HG03432 (cell line): Measurements from ENCODE around the gene RARB.

Experiments
- ATAC-seq: cut with Tn5 transposase; IDR thresholded peaks from one replicate; pipeline ENCODE4 v1.9.1; 2021; ENCODE audit warnings: mild to moderate bottlenecking, moderate library complexity; ENCODE audit not compliant: unreplicated experiment

Gene RARB

DNA sequence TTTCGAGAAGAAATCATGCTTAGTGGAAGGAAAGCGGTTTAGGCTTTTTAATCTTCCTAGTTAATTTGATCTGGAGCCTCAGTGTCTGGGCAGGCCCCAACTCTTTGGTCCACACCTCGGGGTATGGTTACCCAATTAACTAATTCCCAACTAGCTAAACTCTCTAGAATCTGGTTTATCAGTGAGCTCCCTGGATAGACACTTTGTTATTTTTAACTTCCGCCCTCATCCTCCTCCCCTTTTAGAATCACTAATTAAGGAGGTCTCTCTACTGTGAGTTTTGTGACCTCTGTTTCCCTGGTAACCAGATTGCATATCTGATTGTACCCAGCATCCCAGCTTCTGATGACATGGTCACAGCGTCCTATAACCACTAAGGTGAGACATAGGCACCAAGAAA, 112.2 kb downstream of the RARB start:
- no peak for ATAC-seq

DNA sequence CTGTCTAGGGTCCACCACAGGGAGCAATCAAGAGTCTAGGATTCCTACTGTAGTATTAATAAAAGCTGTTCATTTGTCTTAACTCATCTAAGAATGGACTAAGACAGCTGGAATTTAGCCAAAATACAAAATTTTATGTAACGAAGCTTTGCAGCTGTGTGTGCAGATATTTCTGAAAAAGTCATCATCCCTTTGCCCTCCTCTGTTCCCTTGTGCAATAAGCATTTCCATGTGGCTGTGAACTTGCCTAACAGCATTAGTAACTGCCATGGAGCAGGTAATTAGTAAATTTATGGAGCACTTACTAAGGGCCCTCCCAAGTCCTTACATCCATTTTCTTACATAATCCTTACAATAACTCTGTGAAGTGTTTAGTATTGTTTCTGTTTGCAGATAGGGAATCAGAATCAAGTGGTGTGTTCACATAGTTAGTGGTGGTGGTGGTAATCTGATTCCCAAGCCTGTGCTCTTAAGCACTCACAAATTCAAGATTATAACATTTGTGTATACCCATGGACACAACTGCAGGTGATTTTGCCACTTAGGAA, 114.5 kb downstream of the RARB start:
- ATAC-seq: no peak

DNA sequence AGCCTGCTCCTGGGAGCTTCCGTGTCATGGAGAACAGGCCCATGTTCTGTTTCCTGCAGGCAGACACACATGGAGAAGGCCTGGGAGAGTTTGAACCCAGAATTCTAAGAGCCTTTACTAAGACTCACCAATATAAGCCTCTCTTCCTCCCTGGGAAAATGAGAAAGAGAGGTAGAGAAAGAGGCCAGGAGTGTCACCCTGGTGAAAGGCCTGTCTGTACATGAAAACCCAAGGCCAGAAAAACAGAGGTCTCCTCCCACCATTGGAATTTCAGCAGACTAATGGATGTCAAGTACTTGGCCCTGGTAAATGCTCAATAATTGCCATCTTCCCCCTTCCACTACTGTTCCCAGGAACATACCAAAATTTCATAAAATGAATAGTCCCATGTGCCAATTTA, 119.0 kb downstream of the RARB start:
- no peak for ATAC-seq

DNA sequence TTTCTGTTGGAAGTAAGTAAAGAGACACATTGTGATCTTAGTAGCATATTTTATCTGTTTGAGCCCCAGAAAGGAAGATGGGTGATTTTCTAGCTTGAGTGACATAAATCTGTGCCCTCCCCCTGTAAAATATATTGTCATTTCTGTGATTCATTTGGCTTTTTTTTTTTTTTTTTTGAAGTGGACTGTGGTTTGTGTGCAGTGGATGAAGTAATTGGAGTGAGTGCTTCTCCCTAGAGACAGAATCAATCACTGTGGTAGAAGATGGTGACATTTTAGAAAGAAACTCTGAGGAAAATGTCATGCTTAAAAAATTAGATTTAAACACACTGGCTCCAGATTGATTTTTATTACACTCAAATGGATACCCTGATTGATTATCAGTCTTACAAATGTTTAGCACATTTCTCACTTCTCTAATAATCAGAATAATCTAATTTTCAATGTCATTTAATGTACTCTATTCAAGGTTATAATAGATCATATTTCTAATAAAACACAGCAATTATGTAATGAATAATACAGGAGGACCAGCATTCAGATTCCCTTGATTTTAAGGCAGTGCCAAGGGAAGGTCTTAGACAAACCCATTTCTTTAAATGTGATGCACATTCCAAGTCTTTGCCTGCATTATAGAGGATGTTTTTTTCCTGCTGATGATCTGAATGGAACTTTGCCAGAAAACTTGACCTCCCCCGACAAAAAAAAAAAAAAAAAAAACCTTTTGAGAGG, 120.0 kb downstream of the RARB start:
- ATAC-seq: no peak

DNA sequence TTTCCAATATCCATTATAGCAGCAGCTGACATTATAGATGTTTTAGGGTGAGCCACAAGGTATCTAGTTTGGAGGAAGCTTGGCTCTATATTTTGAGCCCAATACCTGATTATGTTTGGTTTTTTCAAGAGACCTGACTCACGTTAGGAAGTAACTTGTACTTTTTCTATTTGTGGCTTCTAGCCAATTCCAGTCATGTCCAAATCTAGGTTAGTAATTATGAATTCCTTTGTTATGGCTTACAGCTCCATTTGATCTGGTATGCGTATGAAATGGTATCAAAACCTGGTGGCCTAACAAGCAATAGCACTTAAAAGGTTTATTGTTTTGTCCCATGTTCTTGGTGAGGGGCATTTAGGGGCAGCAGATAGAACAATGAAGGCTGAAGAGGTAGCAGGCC, 120.8 kb downstream of the RARB start:
- ATAC-seq: no peak

DNA sequence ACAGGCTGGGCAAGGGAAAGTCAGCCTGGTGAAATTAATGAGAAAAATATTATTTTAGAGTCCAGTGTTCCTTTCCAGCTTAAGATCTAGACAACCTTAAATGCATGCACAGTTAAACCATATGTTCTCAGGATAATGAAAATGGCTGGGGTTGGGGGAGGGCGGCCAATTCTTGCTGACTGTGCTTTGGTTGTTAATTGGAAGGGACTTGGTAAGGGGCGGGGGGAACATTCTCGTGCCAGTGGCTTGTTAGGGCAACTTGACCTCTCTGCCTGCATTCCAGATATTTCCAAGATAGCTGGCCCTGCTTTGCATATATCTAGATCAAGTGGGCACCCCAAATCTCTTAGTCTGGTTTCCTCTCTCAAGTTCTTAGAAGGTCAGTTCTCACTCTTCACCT, 124.2 kb downstream of the RARB start:
- no peak for ATAC-seq

DNA sequence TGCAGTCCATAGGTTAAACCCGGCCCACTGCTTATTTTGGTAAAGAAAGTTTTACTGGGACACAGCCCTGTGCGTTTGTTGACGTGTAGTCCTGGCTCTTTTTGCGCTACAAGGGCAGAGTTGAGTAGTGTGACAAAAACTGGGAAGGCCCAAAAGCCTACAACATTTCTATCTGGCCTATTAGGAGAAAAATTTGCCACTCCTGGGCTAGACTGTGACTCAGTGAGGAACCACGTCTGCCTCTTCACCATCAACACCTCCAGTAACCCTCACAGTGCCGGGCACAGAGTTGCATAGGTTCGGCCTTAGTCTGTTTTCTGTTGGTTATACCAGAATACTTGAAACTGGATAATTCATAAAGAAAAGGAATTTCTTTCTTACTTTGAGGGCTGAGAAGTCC, 126.3 kb downstream of the RARB start:
- no peak for ATAC-seq

DNA sequence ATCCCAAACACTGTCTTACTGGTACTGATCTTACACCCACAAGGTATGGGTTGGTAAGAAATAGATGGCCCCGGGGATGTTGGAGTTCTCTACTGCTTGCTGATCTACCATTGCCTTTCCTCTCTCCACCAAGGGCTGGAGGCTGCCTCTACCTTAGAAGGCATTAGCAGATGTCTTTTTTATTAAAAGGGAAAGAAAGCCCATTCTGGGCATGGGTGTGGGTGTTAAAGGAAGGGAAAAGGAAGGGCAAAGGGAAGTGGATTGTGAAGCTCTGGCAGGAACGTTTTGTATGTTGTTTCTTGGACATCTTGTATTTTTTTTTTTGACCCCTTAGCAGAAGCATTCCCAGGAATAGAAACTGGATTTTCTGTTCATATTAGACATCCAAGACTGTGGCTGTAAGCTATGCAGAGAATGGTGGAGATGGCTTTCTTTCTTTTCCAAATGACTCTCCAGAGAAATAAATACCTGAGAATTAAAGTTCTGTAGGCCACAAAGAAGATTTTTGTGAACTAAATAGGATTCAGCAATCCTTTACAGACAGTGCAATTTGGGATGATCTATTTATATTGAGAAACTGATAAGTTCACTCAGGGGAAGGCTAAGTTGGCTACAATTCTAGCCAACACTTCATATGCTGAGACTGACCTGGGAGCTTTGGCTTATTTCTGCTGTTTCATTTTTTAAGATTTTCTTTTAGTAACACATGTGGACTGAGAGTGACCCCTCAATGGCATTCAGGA, 127.8 kb downstream of the RARB start:
- no peak for ATAC-seq

DNA sequence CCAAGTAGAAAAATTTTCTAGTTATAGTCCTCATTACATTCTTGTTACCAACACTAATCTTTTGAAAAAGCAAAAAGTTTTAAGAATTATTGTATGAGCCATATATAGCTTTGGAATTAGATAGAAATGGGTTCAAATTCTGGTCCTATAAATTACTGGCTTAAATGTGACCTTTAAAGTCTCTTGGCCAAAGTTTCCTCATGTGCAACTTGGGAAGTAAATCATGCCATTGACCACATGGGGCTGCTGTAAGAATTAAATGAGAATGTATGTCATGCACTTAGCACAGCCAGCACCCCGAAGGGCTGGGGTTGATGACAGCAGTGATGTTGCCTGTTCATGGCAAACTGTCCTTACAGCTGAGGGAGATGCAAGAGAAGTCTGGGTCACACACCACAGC, 128.4 kb downstream of the RARB start:
- ATAC-seq: no peak

DNA sequence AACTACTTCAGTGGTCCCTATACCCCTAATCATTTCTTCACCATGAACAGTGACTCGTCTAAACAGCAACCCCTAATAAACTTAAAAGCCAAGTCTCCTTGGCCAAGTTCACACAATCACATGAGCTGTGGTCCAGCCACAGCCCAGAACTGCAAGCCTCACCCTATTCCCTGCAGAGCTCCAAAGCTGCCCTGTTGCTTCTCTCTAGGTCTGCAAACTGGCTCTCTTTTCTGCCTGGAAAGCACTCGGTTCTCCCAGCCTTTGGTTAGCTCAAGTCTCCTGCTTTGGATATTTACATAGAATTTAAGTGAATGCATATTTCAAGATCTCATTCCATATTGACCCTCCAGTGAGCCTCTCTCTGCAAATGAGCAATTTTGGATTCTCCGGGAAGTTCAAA, 129.6 kb downstream of the RARB start:
- ATAC-seq: no peak

DNA sequence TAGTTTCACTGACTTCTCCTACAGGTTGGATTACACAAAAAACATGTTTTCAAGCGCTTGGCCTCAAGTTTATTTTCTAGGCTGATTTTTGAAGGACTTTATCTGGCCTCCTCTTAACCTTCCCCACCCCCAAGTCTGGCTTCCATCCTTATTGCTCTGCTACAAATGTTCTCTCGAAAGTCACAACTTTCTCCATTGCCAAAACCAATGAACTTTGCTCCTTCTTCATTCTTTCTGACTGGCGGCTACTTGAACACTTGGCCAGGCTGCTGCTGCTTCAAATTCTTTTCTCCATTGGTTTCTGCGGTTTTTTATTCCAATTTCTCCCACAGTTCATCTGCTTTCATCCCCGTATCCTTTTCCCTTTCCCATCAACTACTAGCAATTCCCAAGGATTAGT, 130.1 kb downstream of the RARB start:
- no peak for ATAC-seq

DNA sequence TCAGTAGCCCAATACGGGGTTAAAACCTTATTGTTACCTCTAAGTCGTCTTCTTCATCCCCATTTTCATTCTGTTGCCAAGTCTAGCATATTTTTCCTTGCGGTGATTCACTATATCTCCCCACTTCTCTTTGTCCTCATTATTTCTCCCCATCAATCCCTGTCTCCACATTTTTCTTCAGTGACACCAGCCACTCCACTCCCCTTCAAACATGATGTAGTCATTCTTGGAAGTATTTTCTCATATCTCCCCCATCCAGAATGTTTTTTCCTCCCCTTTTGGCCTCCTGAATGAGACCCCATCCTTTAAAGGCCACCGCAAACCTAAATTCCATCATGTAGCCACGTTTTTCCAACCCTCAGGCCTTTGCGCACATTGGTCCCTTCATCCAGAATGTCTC, 130.7 kb downstream of the RARB start:
- ATAC-seq: no peak

DNA sequence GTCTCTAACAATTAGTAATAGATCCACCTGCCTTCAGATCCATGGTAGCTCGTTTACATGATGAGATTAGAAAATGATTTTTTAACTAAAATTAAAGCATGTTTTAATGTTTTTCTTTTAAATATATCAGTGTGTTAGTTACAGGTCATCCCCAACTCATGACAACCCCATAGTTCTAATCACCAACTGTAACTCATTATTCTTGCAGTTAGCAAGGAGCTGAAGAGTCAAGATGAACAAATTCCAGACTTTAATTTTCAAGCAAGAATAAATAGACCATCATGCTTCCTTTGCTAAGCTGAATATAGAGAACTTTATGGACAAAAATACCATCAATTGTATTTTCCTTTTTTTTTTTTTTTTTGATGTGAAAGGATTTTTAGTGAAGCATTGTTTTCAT, 135.5 kb downstream of the RARB start:
- no peak for ATAC-seq

DNA sequence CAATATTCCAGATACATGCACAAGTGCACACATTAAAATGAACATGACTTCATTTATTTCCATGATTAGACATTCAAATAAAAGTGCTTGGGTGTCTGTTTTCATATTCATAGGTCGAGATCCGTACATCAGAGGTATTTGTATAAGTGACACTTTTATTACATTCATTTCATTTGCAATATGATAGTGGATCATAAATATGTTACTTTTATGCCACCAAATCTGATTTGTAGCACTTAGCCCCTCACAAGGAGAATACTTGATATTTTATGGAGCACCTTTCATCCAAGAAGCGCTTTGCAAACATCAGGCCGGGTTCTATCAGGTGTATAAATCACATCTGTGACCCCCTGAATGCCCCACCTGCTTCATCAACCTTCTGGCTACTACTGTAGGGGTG, 136.0 kb downstream of the RARB start:
- no peak for ATAC-seq

DNA sequence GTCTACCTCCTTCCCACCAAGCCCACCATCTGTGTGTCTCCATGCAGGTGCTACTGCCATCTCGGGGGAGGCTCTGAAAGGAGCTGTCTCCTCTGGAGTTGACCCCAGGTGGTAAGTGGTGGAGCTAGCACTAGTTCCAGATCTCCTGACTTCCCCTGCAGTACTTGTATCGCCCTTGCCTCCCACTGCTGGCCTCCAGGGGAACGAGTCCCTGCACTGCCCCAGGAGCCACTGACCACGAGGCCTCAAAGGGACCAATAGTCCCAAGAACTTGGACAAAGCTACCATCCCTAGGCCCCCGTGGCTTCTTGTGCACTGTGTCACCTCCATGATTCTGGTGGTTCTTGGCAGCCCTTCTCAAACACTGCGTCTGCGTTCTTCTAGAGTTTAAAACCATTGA, 137.7 kb downstream of the RARB start:
- no peak for ATAC-seq

DNA sequence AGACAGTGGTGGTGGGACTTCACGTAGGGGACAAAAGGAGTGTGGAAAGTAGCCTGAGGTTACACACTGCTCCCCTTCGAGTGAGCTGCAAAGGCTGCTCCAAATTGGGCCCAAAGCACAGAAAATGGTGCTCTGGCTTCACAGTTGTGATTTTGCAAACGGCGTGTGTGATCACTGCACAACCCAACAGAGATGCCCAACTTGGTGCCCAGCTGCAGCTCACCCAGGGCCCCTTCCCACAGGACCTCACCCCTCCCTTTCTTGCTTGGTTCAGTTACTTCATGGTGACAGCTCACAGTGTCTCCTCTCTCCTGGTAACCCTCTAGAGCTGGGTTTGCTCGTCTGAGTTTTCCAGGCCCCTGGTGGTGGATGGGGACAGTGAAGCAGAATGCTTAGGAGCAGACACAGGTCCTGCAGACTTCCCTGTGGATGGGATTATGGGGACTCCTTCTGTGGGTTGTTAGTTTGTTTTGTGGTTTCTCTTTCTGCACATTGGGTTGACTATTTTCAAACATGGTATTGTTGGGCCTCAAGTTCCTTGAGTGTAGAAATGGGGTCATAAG, 138.4 kb downstream of the RARB start:
- ATAC-seq: no peak

DNA sequence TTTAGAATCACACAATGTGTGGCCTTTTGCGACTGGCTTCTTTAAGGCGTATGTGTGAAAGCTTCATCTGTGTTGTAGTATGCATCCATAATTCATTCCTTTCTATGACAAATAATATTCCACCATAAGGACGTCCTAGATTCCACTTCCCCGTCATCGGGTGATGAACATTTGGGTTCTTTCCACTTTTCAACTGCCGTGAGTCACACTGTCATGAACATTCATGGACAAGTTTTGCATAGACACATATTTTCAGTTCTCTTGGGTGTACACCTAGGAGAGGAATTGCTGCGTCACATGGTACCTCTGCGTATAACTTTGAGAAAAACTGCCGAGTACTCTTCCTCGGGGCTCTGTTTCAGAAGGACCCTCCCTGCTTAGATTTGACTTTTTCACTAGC, 139.3 kb downstream of the RARB start:
- no peak for ATAC-seq

DNA sequence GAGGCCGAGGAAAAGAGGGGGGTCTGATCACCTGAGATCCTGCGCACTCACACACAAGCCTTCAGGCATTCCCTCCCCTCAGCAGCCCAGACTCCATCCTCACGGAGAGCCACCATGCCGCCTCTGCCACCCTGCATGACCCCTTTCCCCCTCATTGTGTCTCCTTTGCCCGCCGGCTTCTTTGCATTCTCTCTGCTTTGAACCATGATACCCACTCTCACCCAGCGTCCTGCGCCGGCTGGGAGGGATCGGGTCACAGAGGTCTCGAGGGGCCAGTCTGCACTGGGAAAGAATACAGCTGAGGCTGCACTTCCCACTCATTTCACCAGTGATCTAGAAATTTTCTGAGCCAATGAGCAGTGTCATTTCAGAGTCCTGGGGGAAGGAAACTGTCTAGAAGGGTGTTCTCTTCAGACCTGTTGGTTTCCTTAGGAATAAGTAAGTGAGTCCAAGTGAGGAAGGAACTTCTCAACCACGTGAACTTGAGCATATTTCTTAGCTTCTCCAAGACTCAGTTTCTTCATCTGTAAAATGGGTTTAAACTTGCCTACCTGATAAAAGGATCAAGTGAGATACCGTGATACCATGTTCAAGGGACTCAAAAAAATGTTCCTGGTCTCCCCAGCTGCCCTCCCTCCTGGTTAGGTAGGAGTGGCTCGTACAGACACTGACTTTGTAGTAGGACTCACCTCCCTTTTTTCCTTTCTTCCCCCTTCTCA, 139.9 kb downstream of the RARB start:
- no peak for ATAC-seq

DNA sequence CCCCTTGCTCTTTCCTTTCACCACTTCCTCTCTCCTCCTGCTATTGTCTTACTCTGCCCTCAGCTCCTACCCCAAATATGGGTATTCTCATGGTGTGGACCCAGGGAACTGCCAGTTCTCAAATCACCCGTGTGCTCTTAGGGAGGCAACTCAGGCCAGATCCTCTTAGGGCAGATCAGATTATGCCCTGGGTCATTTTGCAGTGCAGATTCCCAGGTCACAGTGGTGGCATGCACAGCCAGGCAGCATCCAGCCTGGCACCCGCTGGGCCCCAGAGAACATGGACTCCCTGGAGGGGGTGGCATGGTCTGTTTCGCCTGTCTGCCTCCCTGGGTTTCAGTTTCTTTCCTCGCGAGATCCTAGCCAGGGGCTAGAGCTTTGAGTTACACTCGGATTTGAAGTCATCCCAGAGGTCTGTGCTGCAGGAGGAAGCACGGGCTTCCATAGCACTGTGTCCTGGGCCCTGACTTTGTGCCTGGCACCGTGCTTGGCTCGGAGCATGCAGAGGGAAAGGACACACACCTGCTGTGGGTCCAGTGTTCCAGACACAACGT, 140.5 kb downstream of the RARB start:
- no peak for ATAC-seq

DNA sequence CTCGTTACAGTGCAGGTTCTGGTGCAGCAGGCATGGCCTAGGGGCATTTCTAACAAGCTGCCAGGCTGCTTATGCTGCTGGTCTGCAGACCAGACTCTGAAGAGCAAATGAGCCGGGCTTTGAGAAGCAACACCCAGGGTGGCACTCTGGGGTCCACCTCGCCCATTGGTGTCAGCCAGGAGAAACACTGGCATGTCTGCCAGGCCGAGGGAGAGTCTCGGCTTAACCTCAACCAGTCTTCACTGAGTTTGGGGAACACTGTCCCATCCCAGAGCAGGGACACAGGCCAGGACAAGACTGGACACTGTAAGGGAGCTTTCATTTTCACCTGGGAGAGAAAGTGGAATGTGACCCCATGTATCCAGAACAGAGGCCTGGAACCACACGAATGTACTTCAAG, 143.2 kb downstream of the RARB start:
- ATAC-seq: no peak

DNA sequence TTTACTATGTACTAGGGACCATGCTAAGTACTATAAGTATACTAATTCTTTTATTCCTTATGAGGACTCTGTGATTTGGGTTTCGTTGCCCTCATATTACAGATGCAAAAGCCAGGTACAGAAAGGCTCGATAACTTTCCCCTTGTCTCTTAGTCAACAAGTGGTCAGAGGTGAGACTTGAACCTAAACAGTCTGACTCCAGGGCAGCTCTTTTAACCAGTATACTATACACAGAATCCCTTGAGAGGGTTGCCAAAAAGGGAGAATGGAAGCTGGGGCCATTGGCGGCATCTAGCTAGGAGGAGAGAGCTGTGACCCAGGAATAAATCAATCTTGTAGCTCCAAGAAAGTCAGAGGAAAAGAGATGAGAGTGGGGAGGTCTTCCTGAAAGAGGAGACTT, 144.3 kb downstream of the RARB start:
- no peak for ATAC-seq
